ENCODE data around the gene OXTR.

The OXTR gene

DNA sequence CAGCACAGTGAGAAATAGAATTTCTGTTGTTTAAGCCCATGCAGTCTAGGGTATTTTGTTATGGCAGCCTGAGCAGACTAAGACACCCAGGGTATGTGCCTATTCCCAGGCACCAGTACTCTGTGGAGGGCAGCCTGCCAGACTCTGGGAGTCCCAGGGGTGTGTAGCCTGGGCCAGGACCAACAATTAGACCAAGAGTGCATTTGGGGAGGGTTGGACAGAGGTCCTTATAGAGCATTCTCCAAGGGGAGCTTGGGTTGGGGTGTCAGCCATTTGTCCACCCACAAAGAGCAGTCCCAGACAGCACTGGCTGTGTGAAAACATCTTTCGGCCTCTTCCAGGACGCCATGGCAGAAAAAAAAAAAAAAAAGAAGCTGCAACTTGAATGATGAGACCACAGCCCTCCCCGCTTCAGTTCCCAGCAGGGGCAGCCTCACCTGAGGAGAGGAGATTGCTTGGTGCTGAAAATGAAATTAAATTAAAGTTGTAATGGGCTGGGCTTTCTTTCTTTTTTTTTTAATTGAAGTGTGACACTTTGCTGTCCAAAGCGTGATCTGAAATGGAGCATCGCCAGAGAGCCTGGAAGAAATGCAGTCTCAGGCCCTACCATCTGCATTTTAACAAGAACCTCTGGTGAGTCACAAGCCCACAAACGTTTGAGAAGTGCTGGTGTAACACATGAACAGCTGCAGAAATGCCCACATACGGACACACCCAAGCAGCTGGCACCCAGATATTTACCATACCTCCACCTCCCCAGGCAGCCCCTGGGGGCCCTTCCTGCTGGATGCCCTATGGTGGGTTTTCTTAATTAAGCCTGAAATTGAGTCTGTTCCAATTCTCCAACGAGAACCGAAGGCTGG is 57.1 kb downstream of the OXTR start:
- no peak for DNase-seq (ENCODE audit: low spot score)

DNA sequence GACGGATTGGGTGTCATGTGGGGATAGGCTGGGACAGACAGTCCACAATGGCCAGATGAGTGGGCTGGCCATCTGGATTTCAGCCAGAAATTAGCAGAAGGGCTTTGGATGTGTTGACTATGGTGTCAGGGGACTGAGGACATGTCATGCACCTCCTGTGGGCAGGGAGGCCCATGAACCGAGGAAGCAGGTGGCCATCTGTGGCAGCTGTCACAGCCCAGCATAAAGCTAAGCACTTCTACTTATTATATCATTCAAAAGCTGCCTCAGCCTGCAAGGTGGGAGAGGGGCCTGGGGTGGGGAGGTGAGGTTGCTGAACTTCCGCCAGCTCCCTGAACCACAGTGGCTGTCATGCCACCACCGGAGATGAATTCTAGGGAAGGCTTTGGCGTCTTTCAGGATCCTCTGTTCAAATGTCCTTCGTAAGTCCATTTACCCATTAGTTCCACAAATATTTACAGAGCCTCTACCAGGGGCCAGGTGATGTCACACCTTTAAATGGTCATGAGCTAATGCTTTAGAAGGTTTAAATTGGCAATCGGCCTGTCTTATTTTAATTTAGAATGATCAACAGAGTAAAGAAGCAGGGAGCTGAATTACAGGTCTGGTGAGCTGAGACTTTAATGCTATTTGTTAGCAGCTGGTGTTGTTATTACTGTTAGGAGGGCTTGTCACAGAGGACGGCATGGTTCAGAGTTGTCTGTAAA is 59.5 kb downstream of the OXTR start:
- DNase-seq (ENCODE audit: low spot score), result no peak

DNA sequence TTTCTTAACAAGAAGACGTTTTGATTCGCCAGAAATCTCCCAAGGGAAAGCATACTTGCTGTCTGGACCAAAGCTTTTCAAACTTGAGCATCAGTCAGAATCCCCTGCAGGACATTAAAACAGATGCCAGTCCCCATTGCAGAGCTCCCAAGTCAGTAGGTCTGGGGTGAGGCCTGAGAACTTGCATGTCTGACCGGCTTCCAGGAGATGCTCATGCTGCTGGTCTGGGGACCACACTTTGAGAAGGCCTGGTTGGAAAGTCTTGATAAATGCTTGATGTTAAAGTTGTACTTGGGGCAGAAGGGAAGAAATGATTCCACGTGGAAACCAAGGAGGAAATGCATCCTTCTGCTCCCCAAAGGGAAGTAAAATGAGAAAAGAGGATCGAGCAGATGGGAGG is 60.1 kb downstream of the OXTR start:
- DNase-seq (ENCODE audit: low spot score), result no peak

DNA sequence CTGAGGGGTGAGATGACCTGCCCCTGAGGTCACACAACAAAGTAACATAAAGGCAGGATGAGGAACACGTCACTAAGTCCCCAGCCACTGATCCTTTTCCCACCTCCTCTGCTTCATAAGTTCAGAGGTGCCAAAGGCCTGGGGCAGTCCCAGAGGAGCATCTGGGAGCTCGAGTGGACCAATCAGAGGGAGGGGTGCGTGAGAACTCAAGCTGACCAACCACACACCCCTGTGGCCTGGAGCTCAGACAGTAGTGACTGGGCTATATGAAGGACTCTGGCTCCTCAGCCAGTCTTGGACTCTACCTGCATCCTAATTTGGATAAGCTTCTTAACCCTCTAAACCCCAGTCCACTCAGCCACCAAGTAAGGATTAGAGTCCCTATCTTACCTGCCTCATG is 63.8 kb downstream of the OXTR start:
- no peak for DNase-seq (ENCODE audit: low spot score)

DNA sequence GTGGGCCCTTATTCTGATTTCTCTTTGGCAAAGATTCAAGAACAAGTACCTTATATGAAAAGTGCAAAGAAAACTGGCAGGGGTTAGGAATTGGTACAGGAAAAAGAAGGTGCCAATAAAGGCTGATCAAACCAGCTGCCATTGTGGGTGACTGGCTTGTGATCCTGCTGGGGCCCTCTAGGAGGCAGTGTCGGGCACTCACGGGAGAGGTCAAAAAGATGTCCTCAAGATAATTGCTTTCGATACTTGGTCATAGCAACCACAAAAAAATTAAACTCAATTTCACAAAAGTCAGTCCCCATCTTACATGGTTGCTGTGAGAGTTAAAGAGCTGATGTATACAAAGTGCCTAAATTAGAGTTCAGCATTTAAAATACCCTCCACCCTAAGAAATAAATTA is 66.9 kb downstream of the OXTR start:
- DNase-seq (ENCODE audit: low spot score), result no peak
